GM10847 (cell line): ENCODE results near the gene TNS3.

Source experiments
- POLR2A ChIP-seq: IDR thresholded peaks from 2 replicates; pipeline ENCODE4 v1.6.1; 2011; ENCODE audit not compliant: insufficient read length; ENCODE audit errors: extremely low read depth

The TNS3 gene

GRCh38 chr7:47477191-47478016 lies 104.5 kb downstream of the TNS3 start:
- no peak for TF ChIP-seq POLR2A

GRCh38 chr7:47475880-47476227 lies 106.1 kb downstream of the TNS3 start:
- TF ChIP-seq POLR2A, result no peak

GRCh38 chr7:47474937-47475879 lies 106.7 kb downstream of the TNS3 start:
- TF ChIP-seq POLR2A, result no peak

- TF ChIP-seq POLR2A, result no peak
These were observed 107.5 kb downstream of the TNS3 start for GRCh38 chr7:47474211-47474936.

- no peak for TF ChIP-seq POLR2A
These were observed 108.3 kb downstream of the TNS3 start for GRCh38 chr7:47473499-47474210.

GRCh38 chr7:47472444-47473157 lies 109.3 kb downstream of the TNS3 start:
- TF ChIP-seq POLR2A, result no peak

GRCh38 chr7:47471831-47472230 lies 110.1 kb downstream of the TNS3 start:
- TF ChIP-seq POLR2A, result no peak

- no peak for TF ChIP-seq POLR2A
These were observed 110.6 kb downstream of the TNS3 start for GRCh38 chr7:47471358-47471703.

GRCh38 chr7:47470567-47471357 lies 111.1 kb downstream of the TNS3 start:
- TF ChIP-seq POLR2A, result no peak

GRCh38 chr7:47466832-47467231 lies 115.1 kb downstream of the TNS3 start:
- TF ChIP-seq POLR2A, result no peak

GRCh38 chr7:47465191-47465590 lies 116.7 kb downstream of the TNS3 start:
- no peak for TF ChIP-seq POLR2A

GRCh38 chr7:47464266-47464665 lies 117.6 kb downstream of the TNS3 start:
- TF ChIP-seq POLR2A, result no peak

- TF ChIP-seq POLR2A, result no peak
These were observed 120.2 kb downstream of the TNS3 start for GRCh38 chr7:47461746-47462145.
